Stimulated activated CD4-positive, alpha-beta T cell treated with anti-CD3 and anti-CD28 coated beads, TNF-alpha, amount 100 ng/mL, for 48 hours (primary cell): ENCODE results near the gene KRT1.
"Not testable (repeated sequence)": the region's sequence is repeated elsewhere in the genome, so short reads cannot be mapped to it uniquely, and the experiment has no call there.

Source experiments
- DNase-seq, 3 donors: peaks; one replicate each; pipeline ENCODE4 v3.0.0-alpha.2; 2020; ENCODE audit warnings: low read depth in 3 of 3

KRT1 gene

DNA sequence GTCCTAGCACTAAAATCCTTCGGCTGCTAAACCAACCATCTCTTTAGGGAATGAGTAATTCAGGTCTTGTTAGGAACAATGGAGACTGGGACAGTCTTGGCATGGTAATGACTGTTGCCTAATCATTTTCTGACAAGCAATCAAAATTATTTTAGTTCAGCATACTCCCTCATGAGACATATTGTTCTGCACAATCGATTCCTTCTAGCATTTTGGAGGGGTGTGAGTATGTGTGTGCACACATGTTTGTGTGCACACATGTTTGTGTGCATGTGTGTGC lies 2.1 kb upstream of the KRT1 start:
- no peak for DNase-seq

GRCh38 chr12:52681526-52682380 lies 1.5 kb upstream of the KRT1 start:
- no peak for DNase-seq

- DNase-seq: no peak
These were observed 332 bp downstream of the KRT1 start for GRCh38 chr12:52679875-52680274.

- no peak for DNase-seq
These were observed 2.5 kb downstream of the KRT1 start for GRCh38 chr12:52677671-52678070.

DNA sequence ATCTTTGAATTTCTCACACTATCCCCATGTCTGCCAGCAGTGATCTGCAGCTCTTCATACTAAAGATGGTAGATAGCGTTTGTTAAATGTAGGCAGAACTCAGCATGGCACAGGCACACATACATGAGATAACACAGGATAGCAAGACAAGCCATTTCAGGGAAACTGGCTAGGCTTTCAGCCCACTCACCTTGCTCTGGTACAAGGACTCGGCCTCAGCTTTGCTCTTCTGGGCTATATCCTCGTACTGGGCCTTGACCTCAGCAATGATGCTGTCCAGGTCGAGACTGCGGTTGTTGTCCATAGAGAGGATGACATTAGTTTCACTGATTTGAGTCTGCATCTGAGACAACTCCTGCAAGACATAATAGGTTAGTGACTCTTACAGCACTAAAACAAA lies 3.1 kb downstream of the KRT1 start:
- DNase-seq: no peak

GRCh38 chr12:52676163-52676562 lies 4.0 kb downstream of the KRT1 start:
- no peak for DNase-seq

GRCh38 chr12:52675301-52675701 lies 4.9 kb downstream of the KRT1 start:
- no peak for DNase-seq

- no peak for DNase-seq
These were observed 5.8 kb downstream of the KRT1 start for GRCh38 chr12:52674433-52674775.

DNA sequence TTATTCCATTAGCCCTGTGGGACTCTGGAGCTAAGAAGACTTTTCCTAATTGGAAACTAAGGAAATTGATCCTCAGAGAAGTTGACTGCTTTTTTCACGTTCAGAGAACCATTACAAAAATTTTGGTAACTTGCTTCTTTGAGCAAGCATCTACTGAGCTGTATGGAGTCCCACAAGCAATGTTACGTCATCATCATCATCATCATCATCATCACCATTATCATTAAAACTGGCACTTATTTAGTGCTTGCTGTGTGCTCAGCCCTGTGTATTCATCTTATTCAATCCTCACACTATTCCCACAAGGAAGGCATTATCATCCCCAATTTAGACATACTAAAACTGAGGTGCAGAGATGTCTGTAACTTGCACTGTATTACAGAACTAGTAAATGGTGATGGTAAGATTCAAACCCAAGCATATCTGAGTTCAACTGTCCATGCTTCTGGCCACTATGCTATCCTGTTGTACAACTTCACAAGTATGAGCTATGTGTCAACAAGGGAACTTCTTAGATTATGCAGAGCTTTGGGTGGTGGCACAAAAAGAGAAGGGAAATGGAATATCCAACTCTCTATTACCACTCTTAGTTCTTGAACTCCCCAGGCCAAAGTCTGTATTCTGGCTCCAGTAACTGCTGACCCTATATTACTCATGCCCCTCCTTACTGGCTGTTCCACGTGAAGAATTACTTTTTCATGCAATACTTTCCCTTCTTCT lies 6.3 kb downstream of the KRT1 start:
- DNase-seq: no peak

- DNase-seq: no peak
These were observed 7.0 kb downstream of the KRT1 start for GRCh38 chr12:52673217-52673616.

- DNase-seq: no peak
These were observed 7.8 kb downstream of the KRT1 start for GRCh38 chr12:52672321-52672933.

DNA sequence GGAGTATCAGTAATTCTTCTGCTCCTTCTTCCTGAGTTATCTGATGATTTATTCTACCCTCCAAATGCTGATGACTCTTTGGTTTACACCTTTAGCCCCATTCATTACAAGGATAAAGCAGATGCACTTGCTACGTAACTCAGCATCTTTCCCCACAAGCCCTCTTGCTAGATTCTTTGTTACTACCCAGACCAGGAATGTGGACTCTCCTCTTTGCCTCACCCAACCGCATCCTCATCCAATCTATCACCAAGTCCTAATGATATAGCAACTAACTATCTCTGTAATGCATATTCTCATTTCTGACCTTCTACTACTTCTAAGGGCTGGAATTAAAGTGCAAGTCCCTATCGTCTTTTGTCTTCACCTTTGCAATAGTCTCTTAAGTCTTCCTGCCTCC lies 9.2 kb downstream of the KRT1 start:
- no peak for DNase-seq

GRCh38 chr12:52670506-52670905 lies 9.7 kb downstream of the KRT1 start:
- DNase-seq: no peak

DNA sequence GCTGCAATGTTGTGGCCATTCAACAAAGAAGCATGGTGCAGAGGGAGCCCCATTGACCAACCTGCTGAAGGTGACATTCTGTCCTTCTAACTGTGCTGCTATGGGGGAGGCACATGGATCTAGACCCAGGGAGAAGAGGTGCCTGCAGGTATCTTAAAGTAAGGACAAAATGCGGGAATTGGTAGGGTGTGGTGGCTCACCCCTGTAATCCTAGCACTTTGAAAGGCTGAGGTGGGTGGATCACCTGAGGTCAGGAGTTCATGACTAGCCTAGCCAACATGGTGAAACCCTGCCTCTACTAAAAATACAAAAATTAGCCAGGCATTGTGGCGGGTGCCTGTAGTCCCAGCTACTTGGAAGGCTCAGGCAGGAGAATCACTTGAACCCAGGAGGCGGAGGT lies 10.3 kb downstream of the KRT1 start:
- not testable (repeated sequence) for DNase-seq

- no peak for DNase-seq
These were observed 10.8 kb downstream of the KRT1 start for GRCh38 chr12:52669426-52669825.

- no peak for DNase-seq
These were observed 12.3 kb downstream of the KRT1 start for GRCh38 chr12:52667931-52668330.

DNA sequence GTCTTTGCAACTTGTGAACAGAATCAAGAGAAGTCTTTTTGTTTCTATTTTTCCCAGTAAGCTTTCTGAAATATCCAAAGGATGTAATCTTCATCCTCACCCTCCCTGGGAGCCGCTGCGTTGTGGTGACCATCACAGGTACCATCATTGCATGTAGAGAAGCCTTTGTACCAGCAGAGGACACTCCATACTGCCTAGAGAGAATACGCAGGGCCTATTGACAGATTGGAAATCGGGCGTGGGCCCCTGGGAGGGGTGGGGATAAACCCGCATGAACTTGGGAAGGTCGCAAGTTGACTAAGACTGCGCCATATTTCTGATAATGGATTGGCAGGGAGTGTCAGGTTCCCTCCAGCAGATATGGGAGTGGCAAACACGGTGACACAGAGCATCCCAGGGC lies 12.7 kb downstream of the KRT1 start:
- no peak for DNase-seq

DNA sequence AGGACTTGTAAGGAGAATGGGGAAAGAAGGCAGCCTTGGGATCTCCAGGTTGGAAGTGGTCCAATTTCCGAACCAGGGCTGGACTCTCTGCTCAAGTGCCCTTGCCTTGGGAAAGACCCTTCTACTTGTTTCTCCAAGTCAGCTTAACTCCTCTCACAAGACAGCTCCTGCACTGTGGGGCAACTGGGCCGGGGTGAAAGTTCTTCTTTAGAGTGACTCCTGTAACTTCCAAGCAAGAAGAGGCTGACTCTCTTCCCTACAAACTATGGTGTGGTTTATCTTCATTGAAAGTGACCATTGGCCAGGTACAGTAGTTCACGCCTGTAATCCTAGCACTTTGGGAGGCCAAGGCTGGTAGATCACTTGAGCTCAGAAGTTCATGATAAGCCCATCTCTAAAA lies 13.7 kb downstream of the KRT1 start:
- no peak for DNase-seq

DNA sequence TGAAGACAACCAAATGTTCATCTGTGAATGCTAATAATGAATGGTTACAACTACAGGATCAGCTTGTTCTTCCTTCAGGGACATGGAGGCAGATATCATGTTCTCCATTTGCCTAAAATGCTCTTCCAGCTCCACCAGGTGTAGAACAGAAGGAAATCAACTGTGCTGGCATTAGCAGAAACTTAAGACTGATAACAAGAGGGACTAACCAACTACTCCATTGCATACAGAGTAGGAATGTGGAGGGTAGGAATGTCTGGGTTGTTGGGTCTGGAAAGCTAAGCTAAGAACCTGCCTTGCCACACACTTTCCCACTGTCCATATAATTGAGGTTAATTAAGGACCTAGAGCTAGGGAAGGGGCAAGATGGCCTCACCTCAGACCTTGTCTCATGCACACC lies 16.8 kb downstream of the KRT1 start:
- DNase-seq: no peak

DNA sequence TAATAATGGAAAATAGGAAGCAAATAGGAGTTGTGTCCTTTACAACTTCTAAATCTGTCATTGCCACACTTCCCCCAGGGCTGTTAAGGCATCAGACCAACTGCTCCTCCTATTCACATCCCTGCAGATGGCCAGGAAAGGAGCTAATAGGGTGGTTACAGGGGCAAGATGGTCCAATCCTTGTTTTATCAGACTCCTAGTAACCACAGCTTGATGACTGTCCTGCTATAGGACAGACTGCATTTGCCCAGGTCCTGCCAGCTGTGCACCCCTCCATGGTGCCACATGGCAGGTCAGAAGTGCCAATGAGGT lies 17.3 kb downstream of the KRT1 start:
- no peak for DNase-seq

GRCh38 chr12:52662093-52662917 lies 17.9 kb downstream of the KRT1 start:
- DNase-seq: no peak

DNA sequence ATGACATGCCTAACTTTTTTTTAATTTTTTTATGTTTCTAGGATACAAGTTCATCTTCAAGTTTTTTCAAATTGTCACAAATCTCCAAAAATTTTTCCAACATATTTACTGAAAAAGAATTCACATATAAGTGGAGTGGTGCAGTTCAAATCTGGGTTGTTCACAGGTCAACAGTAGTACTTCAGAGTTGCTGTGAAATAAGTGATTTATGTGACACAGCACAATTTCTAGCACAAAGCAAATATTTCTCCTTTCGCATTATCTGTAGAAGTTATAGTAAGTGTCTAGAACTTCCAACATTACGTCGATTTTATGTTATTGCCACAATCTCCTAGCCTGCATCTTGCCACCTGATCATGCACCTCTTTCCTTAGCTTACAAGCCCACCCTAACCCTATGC lies 18.5 kb downstream of the KRT1 start:
- no peak for DNase-seq
